GM23338 (cell line): ENCODE measurements around the gene USH1G. TPM values are rescaled to one million over a fixed set of nuclear protein-coding genes. Genes with fewer than 3 reads are reported as not detected.

Experiments
- ATAC-seq: fragments of 200-7000 bp; cut with Tn5 transposase; 3 replicates; pipeline ENCODE4 v1.9.1; 2020
- DNase-seq: peaks from one replicate; pipeline ENCODE4 v3.0.0-alpha.2; 2015; ENCODE audit warnings: low spot score
- H2AFZ ChIP-seq: fragments of 200-600 bp; sonication (generic); 2 replicates; pipeline ENCODE4 v1.8.0; 2016; ENCODE audit warnings: antibody characterized with exemption, mild to moderate bottlenecking, moderate library complexity
- H3F3A ChIP-seq: fragments of 200-600 bp; sonication (generic); replicated peaks from 2 replicates; pipeline ENCODE4 v1.8.0; 2017; ENCODE audit warnings: antibody characterized with exemption, mixed run types, low read depth
- H3K27ac ChIP-seq: fragments of 200-600 bp; sonication (generic); 2 replicates; pipeline ENCODE4 v1.6.1; 2016; ENCODE audit warnings: low read depth
- H3K27me3 ChIP-seq: fragments of 200-600 bp; sonication (generic); 2 replicates; pipeline ENCODE4 v1.8.0; 2016; ENCODE audit warnings: mild to moderate bottlenecking, mixed run types, moderate library complexity; ENCODE audit not compliant: insufficient read depth
- H3K36me3 ChIP-seq: fragments of 200-600 bp; sonication (generic); 2 replicates; pipeline ENCODE4 v1.8.0; 2016; ENCODE audit warnings: mild to moderate bottlenecking; ENCODE audit not compliant: insufficient read depth
- H3K4me1 ChIP-seq: fragments of 200-600 bp; sonication (generic); 2 replicates; pipeline ENCODE4 v1.8.0; 2016; ENCODE audit warnings: mild to moderate bottlenecking, moderate library complexity; ENCODE audit not compliant: insufficient read depth
- H3K4me2 ChIP-seq: fragments of 200-600 bp; sonication (generic); 2 replicates; pipeline ENCODE4 v1.7.1; 2017; ENCODE audit warnings: mixed run types
- H3K4me3 ChIP-seq: fragments of 200-600 bp; sonication (generic); 2 replicates; pipeline ENCODE4 v1.6.1; 2016; ENCODE audit warnings: mixed run types
- H3K79me2 ChIP-seq: fragments of 200-600 bp; sonication (generic); replicated peaks from 2 replicates; pipeline ENCODE4 v1.8.0; 2017; ENCODE audit warnings: mild to moderate bottlenecking; ENCODE audit not compliant: insufficient read depth
- H3K9me2 ChIP-seq: fragments of 200-600 bp; sonication (generic); 2 replicates; pipeline ENCODE4 v1.8.0; 2017; ENCODE audit not compliant: insufficient read depth
- H4K20me1 ChIP-seq: fragments of 200-600 bp; sonication (generic); replicated peaks from 2 replicates; pipeline ENCODE4 v1.8.0; 2017; ENCODE audit warnings: mild to moderate bottlenecking; ENCODE audit not compliant: insufficient read depth
- H3K27ac Mint-ChIP-seq: 2 replicates; pipeline ENCODE4 v1.8.0; 2020; ENCODE audit warnings: inconsistent platforms, mild to moderate bottlenecking, moderate library complexity, mixed read lengths
- H3K27me3 Mint-ChIP-seq: 3 replicates; pipeline ENCODE4 v1.8.0; 2022; ENCODE audit warnings: low read depth, mild to moderate bottlenecking, moderate library complexity, mixed read lengths, inconsistent platforms; ENCODE audit not compliant: insufficient read depth, poor library complexity
- H3K36me3 Mint-ChIP-seq: 3 replicates; pipeline ENCODE4 v1.8.0; 2021; ENCODE audit warnings: low read depth, mild to moderate bottlenecking, inconsistent platforms, moderate library complexity, mixed read lengths
- H3K4me1 Mint-ChIP-seq: 3 replicates; pipeline ENCODE4 v1.8.0; 2020; ENCODE audit warnings: mild to moderate bottlenecking, inconsistent platforms, mixed read lengths
- H3K4me3 Mint-ChIP-seq: 3 replicates; pipeline ENCODE4 v1.8.0; 2021; ENCODE audit warnings: moderate library complexity, mild to moderate bottlenecking, inconsistent platforms, mixed read lengths
- H3K9me3 Mint-ChIP-seq: 3 replicates; pipeline ENCODE4 v1.8.0; 2020; ENCODE audit warnings: moderate library complexity, mild to moderate bottlenecking, inconsistent platforms, mixed read lengths
- CREB1 ChIP-seq: fragments of 250-450 bp; sonication (Bioruptor Pico); IDR thresholded peaks from 2 replicates; pipeline ENCODE4 v1.5.0; 2020; ENCODE audit warnings: low read depth, mild to moderate bottlenecking, moderate library complexity
- CTCF ChIP-seq, 2 experiments: fragments of 200-600 bp in 1 of 2; sonication (generic) in 1 of 2; conservative IDR thresholded peaks; 2 replicates each; pipeline versions ENCODE4 v1.5.1 to v1.6.1; 2016 to 2017; ENCODE audit warnings: antibody characterized with exemption in 2 of 2, low read depth in 2 of 2, mild to moderate bottlenecking in 2 of 2, moderate library complexity in 1 of 2
- ETS1 ChIP-seq: IDR thresholded peaks from 2 replicates; pipeline ENCODE4 v1.6.1; 2016; ENCODE audit warnings: antibody characterized with exemption
- EZH2 ChIP-seq: fragments of 200-600 bp; sonication (generic); IDR thresholded peaks from one replicate; pipeline ENCODE4 v1.8.0; 2017; ENCODE audit warnings: antibody characterized with exemption, mild to moderate bottlenecking, low read depth; ENCODE audit not compliant: unreplicated experiment
- EZH2phosphoT487 ChIP-seq: fragments of 200-600 bp; sonication (generic); IDR thresholded peaks from one replicate; pipeline ENCODE4 v1.8.1; 2018; ENCODE audit warnings: antibody characterized with exemption; ENCODE audit not compliant: unreplicated experiment
- JUNB ChIP-seq: IDR thresholded peaks from one replicate; pipeline ENCODE4 v1.6.1; 2016; ENCODE audit warnings: antibody characterized with exemption; ENCODE audit not compliant: unreplicated experiment
- NANOG ChIP-seq: IDR thresholded peaks from 2 replicates; pipeline ENCODE4 v1.6.1; 2016; ENCODE audit warnings: antibody characterized with exemption, borderline replicate concordance
- POLR2AphosphoS5 ChIP-seq: IDR thresholded peaks from 2 replicates; pipeline ENCODE4 v1.6.1; 2016; ENCODE audit warnings: antibody characterized with exemption, low read depth
- REST ChIP-seq: IDR thresholded peaks from one replicate; pipeline ENCODE4 v1.6.1; 2018; ENCODE audit warnings: antibody characterized with exemption; ENCODE audit not compliant: unreplicated experiment
- STAT1 ChIP-seq: IDR thresholded peaks from one replicate; pipeline ENCODE4 v1.6.1; 2016; ENCODE audit warnings: antibody characterized with exemption; ENCODE audit not compliant: unreplicated experiment
- ZNF114 ChIP-seq: fragments of 250-450 bp; sonication (Bioruptor Pico); IDR thresholded peaks from 2 replicates; pipeline ENCODE4 v1.5.0; 2020; ENCODE audit warnings: mild to moderate bottlenecking, moderate library complexity
- ZNF331 ChIP-seq: fragments of 250-450 bp; sonication (Bioruptor Pico); IDR thresholded peaks from 2 replicates; pipeline ENCODE4 v1.5.0; 2020; ENCODE audit warnings: low read depth, mild to moderate bottlenecking, moderate library complexity
- polyA plus RNA-seq: library from polyadenylated mRNA; unstranded; fragments of >200 nt; fragmentation: Nextera tagmentation; extraction: Ambion mirVana; gene quantifications from 2 replicates; pipeline ENCODE4 v1.2.1, GENCODE V29; 2016
- total RNA-seq: library from RNA; depleted of rRNA; stranded (reverse); fragments of >200 nt; shearing (Covaris generic); gene quantifications from 2 replicates; pipeline ENCODE4 v1.2.3, GENCODE V29; 2014

The USH1G gene
- total and polyA plus RNA-seq, 2 experiments from 2014 or later: 0.34 to 1.7 TPM

- no peak overlapping the region for H3K4me3 Mint-ChIP-seq
- H3K79me2 ChIP-seq: no peaks in the 10 kb centered on the region
- H3K4me2 ChIP-seq: no peak overlapping the region
- H3K4me1 Mint-ChIP-seq: peaks cover 13% of the 10 kb centered on the region
- peaks cover 6% of the 10 kb centered on the region; the same call in 1 of the 2 replicates for H3K4me1 ChIP-seq
- no peaks in the 10 kb centered on the region for H4K20me1 ChIP-seq
- no peak overlapping the region for H2AFZ ChIP-seq
- H3K36me3 Mint-ChIP-seq: no peaks in the 10 kb centered on the region
- DNase-seq (no peak), ATAC-seq (no peak)
- TF ChIP-seq ZNF331 (CRISPR knock-in tag): no peak
- no peak for TF ChIP-seq STAT1
- TF ChIP-seq CTCF (conservative IDR thresholded peaks at IDR 0.05; ENCODE audit: low read depth in 2 of 2): no peak
- TF ChIP-seq JUNB: no peak
- TF ChIP-seq EZH2phosphoT487: no peak
- TF ChIP-seq NANOG: no peak
- TF ChIP-seq ZNF114 (CRISPR knock-in tag): no peak
- TF ChIP-seq EZH2: no peak
- H3K9me2 ChIP-seq: no peaks in the 10 kb centered on the region
- H3K27ac Mint-ChIP-seq: no peak overlapping the region
- no peaks in the 10 kb centered on the region for H3K27me3 ChIP-seq
- H3K9me3 Mint-ChIP-seq: no peaks in the 10 kb centered on the region
- H3K36me3 ChIP-seq: no peaks in the 10 kb centered on the region
- H3K27me3 Mint-ChIP-seq: peaks cover 11% of the 10 kb centered on the region
- H3K27ac ChIP-seq: no peak overlapping the region
- no peak overlapping the region for H3K4me3 ChIP-seq
- no peaks in the 10 kb centered on the region for H3F3A ChIP-seq
These were observed 43.7 kb downstream of the USH1G start for GRCh38 chr17:74879308-74879707.

GRCh38 chr17:74878658-74879057, 44.4 kb downstream of the USH1G start:
- Mint-ChIP-seq H3K9me3 (no peaks in the 10 kb centered on the region), H3K36me3 (no peaks in the 10 kb centered on the region), H3K27ac (no peak overlapping the region), H3K27me3 (peaks cover 11% of the 10 kb centered on the region), H3K4me3 (no peak overlapping the region), H3K4me1 (peaks cover 16% of the 10 kb centered on the region)
- Histone ChIP-seq H3K79me2 (no peaks in the 10 kb centered on the region), H3K27ac (no peak overlapping the region), H3K4me2 (no peak overlapping the region), H4K20me1 (no peaks in the 10 kb centered on the region), H3F3A (no peaks in the 10 kb centered on the region), H2AFZ (no peak overlapping the region), H3K36me3 (no peaks in the 10 kb centered on the region), H3K27me3 (no peaks in the 10 kb centered on the region), H3K4me3 (no peak overlapping the region), H3K9me2 (no peaks in the 10 kb centered on the region), H3K4me1 (peaks cover 12% of the 10 kb centered on the region; the same call in 1 of the 2 replicates)
- ATAC-seq (no peak), DNase-seq (no peak)
- no peak for TF ChIP-seq CREB1 (CRISPR knock-in tag)
- no peak for TF ChIP-seq POLR2AphosphoS5
- TF ChIP-seq STAT1: no peak
- TF ChIP-seq EZH2: no peak
- no peak for TF ChIP-seq CTCF (conservative IDR thresholded peaks at IDR 0.05; ENCODE audit: low read depth in 2 of 2)
- no peak for TF ChIP-seq ETS1
- no peak for TF ChIP-seq NANOG
- no peak for TF ChIP-seq REST
- TF ChIP-seq ZNF114 (CRISPR knock-in tag): no peak
- TF ChIP-seq JUNB: no peak
- no peak for TF ChIP-seq EZH2phosphoT487
